ENCODE data around the gene PPP1R3G. TPM values are rescaled to one million over a fixed set of nuclear protein-coding genes. Genes with fewer than 3 reads are reported as not detected.

Gene PPP1R3G
- total and polyA plus RNA-seq, 2 of the 13 experiments (the other 11 are each of a cell fraction or from before 2014, with no cell fraction given): 1.2 to 1.3 TPM

DNA sequence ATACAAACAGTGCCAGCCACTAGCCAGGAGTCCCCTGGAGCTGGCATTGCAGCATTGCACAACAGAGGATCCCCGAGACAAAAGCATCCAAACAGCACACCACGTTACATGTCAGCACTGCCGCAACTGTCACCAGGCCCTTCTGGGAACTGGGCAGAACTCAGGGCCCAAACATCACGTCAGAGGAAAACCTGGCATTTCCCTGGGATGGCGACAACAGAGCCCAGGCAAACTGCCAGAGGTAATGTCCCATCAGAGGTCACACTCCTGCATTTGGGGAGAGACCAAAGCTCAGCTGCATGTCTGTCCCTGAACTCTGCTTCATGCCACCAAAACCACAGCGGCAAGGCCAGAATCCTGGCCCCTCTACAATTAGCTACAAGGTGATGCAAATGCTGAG lies 36.3 kb downstream of the PPP1R3G start (continued):
- TF ChIP-seq, protein P1, sequence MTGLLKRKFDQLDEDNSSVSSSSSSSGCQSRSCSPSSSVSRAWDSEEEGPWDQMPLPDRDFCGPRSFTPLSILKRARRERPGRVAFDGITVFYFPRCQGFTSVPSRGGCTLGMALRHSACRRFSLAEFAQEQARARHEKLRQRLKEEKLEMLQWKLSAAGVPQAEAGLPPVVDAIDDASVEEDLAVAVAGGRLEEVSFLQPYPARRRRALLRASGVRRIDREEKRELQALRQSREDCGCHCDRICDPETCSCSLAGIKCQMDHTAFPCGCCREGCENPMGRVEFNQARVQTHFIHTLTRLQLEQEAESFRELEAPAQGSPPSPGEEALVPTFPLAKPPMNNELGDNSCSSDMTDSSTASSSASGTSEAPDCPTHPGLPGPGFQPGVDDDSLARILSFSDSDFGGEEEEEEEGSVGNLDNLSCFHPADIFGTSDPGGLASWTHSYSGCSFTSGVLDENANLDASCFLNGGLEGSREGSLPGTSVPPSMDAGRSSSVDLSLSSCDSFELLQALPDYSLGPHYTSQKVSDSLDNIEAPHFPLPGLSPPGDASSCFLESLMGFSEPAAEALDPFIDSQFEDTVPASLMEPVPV (CRISPR knock-in tag; IDR thresholded peaks at IDR 0.05): no peak
- TF ChIP-seq, protein P2, sequence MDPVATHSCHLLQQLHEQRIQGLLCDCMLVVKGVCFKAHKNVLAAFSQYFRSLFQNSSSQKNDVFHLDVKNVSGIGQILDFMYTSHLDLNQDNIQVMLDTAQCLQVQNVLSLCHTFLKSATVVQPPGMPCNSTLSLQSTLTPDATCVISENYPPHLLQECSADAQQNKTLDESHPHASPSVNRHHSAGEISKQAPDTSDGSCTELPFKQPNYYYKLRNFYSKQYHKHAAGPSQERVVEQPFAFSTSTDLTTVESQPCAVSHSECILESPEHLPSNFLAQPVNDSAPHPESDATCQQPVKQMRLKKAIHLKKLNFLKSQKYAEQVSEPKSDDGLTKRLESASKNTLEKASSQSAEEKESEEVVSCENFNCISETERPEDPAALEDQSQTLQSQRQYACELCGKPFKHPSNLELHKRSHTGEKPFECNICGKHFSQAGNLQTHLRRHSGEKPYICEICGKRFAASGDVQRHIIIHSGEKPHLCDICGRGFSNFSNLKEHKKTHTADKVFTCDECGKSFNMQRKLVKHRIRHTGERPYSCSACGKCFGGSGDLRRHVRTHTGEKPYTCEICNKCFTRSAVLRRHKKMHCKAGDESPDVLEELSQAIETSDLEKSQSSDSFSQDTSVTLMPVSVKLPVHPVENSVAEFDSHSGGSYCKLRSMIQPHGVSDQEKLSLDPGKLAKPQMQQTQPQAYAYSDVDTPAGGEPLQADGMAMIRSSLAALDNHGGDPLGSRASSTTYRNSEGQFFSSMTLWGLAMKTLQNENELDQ (CRISPR knock-in tag; IDR thresholded peaks at IDR 0.05; ENCODE audit: borderline replicate concordance): no peak
- TF ChIP-seq SRSF4 (IDR thresholded peaks at IDR 0.05; ENCODE audit: low read depth, low read length, poor library complexity, severe bottlenecking) (no peak), ZNF24 (IDR thresholded peaks at IDR 0.05) (no peak), ZNF225 (CRISPR knock-in tag; IDR thresholded peaks at IDR 0.05) (no peak), GFI1 (CRISPR knock-in tag; IDR thresholded peaks at IDR 0.05; ENCODE audit: borderline replicate concordance) (no peak), ZFP37 (CRISPR knock-in tag; IDR thresholded peaks at IDR 0.05; ENCODE audit: borderline replicate concordance) (no peak), WIZ (CRISPR knock-in tag; IDR thresholded peaks at IDR 0.05) (0 out of 2 replicates have a peak, but pooled peaks have one; percentile 32), ATAD3A (CRISPR knock-in tag; IDR thresholded peaks at IDR 0.05) (no peak), NR2F1 (CRISPR knock-in tag; IDR thresholded peaks at IDR 0.05) (no peak), THYN1 (CRISPR knock-in tag; IDR thresholded peaks at IDR 0.05; ENCODE audit: borderline replicate concordance, low read depth) (no peak), ZNF354B (CRISPR knock-in tag; IDR thresholded peaks at IDR 0.05) (no peak), MTA1 (CRISPR knock-in tag; IDR thresholded peaks at IDR 0.05; ENCODE audit: borderline replicate concordance) (peak; percentile 68; the same call in 1 of the 2 replicates), RFXAP (CRISPR knock-in tag; IDR thresholded peaks at IDR 0.05; ENCODE audit: borderline replicate concordance) (no peak), CBX1 (IDR thresholded peaks at IDR 0.05; ENCODE audit: low read depth) (no peak), RORA (CRISPR knock-in tag; IDR thresholded peaks at IDR 0.05) (no peak)
- TF ChIP-seq, protein P3, sequence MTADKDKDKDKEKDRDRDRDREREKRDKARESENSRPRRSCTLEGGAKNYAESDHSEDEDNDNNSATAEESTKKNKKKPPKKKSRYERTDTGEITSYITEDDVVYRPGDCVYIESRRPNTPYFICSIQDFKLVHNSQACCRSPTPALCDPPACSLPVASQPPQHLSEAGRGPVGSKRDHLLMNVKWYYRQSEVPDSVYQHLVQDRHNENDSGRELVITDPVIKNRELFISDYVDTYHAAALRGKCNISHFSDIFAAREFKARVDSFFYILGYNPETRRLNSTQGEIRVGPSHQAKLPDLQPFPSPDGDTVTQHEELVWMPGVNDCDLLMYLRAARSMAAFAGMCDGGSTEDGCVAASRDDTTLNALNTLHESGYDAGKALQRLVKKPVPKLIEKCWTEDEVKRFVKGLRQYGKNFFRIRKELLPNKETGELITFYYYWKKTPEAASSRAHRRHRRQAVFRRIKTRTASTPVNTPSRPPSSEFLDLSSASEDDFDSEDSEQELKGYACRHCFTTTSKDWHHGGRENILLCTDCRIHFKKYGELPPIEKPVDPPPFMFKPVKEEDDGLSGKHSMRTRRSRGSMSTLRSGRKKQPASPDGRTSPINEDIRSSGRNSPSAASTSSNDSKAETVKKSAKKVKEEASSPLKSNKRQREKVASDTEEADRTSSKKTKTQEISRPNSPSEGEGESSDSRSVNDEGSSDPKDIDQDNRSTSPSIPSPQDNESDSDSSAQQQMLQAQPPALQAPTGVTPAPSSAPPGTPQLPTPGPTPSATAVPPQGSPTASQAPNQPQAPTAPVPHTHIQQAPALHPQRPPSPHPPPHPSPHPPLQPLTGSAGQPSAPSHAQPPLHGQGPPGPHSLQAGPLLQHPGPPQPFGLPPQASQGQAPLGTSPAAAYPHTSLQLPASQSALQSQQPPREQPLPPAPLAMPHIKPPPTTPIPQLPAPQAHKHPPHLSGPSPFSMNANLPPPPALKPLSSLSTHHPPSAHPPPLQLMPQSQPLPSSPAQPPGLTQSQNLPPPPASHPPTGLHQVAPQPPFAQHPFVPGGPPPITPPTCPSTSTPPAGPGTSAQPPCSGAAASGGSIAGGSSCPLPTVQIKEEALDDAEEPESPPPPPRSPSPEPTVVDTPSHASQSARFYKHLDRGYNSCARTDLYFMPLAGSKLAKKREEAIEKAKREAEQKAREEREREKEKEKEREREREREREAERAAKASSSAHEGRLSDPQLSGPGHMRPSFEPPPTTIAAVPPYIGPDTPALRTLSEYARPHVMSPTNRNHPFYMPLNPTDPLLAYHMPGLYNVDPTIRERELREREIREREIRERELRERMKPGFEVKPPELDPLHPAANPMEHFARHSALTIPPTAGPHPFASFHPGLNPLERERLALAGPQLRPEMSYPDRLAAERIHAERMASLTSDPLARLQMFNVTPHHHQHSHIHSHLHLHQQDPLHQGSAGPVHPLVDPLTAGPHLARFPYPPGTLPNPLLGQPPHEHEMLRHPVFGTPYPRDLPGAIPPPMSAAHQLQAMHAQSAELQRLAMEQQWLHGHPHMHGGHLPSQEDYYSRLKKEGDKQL (CRISPR knock-in tag; IDR thresholded peaks at IDR 0.05; ENCODE audit: low read depth): no peak
- TF ChIP-seq, protein P4, sequence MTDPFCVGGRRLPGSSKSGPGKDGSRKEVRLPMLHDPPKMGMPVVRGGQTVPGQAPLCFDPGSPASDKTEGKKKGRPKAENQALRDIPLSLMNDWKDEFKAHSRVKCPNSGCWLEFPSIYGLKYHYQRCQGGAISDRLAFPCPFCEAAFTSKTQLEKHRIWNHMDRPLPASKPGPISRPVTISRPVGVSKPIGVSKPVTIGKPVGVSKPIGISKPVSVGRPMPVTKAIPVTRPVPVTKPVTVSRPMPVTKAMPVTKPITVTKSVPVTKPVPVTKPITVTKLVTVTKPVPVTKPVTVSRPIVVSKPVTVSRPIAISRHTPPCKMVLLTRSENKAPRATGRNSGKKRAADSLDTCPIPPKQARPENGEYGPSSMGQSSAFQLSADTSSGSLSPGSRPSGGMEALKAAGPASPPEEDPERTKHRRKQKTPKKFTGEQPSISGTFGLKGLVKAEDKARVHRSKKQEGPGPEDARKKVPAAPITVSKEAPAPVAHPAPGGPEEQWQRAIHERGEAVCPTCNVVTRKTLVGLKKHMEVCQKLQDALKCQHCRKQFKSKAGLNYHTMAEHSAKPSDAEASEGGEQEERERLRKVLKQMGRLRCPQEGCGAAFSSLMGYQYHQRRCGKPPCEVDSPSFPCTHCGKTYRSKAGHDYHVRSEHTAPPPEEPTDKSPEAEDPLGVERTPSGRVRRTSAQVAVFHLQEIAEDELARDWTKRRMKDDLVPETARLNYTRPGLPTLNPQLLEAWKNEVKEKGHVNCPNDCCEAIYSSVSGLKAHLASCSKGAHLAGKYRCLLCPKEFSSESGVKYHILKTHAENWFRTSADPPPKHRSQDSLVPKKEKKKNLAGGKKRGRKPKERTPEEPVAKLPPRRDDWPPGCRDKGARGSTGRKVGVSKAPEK (CRISPR knock-in tag; IDR thresholded peaks at IDR 0.05; ENCODE audit: borderline replicate concordance): no peak
